Gastrocnemius medialis (tissue), 4 donors: ENCODE results near the gene SV2C. TPM values are rescaled to one million over a fixed set of nuclear protein-coding genes. Genes with fewer than 3 reads are reported as not detected.

ENCODE experiments used
- ATAC-seq, 2 donors: fragments of 150-250 bp; one replicate each; pipeline ENCODE4 v1.9.1; 2016
- DNase-seq, 2 donors: peaks; one replicate each; pipeline ENCODE4 v3.0.0-alpha.2; 2019
- H3K27ac ChIP-seq, 4 donors: fragments of 200-600 bp; sonication (generic); 1 replicate in 1 of 4; 2 replicates in 3 of 4; pipeline ENCODE4 v1.5.1; 2016 to 2018; ENCODE audit warnings: mild to moderate bottlenecking in 2 of 4, moderate library complexity in 1 of 4
- H3K27me3 ChIP-seq, 3 donors: fragments of 200-600 bp; sonication (generic) in 2 of 3; 1 replicate in 1 of 3; 2 replicates in 2 of 3; pipeline versions ENCODE4 v1.5.1 to v1.6.0; 2016 to 2019; ENCODE audit warnings: mild to moderate bottlenecking in 1 of 3, moderate library complexity in 1 of 3
- H3K36me3 ChIP-seq, 2 donors: fragments of 200-600 bp; sonication (generic) in 1 of 2; one replicate each; pipeline ENCODE4 v1.5.1; 2017 to 2018
- H3K4me1 ChIP-seq, 2 donors: fragments of 200-600 bp; sonication (generic) in 1 of 2; one replicate each; pipeline ENCODE4 v1.5.1; 2016 to 2017; ENCODE audit warnings: mild to moderate bottlenecking in 2 of 2
- H3K4me3 ChIP-seq, 4 donors: fragments of 200-600 bp; sonication (generic) in 3 of 4; 1 replicate in 1 of 4; 2 replicates in 3 of 4; pipeline ENCODE4 v1.5.1; 2016 to 2019; ENCODE audit warnings: mild to moderate bottlenecking in 2 of 4
- H3K9me3 ChIP-seq, 3 donors: fragments of 200-600 bp; sonication (generic) in 2 of 3; 1 replicate in 1 of 3; 2 replicates in 2 of 3; pipeline ENCODE4 v1.5.1; 2016 to 2019
- CTCF ChIP-seq, 5 experiments: fragments of 450-650 bp in 3 of 5; fragments of 200-600 bp in 2 of 5; sonication (generic) in 2 of 5; IDR thresholded peaks in 4 of 5; conservative IDR thresholded peaks in 1 of 5; 1 replicate in 4 of 5; 2 replicates in 1 of 5; pipeline ENCODE4 v1.5.1; 2016 to 2019; ENCODE audit warnings: antibody characterized with exemption in 5 of 5, mild to moderate bottlenecking in 3 of 5, moderate library complexity in 3 of 5
- POLR2A ChIP-seq, 2 donors: fragments of 450-650 bp; IDR thresholded peaks; one replicate each; pipeline ENCODE4 v1.6.1; 2017; ENCODE audit warnings: antibody characterized with exemption in 2 of 2, mild to moderate bottlenecking in 2 of 2, moderate library complexity in 2 of 2
- in situ Hi-C, 4 donors: fragments of 200-750 bp; cut with MboI; loops; one replicate each; pipeline versions ENCODE4 v1.15.0 to v1.8.0; 2017; ENCODE audit warnings: low sequenced_read_pairs in 4 of 4
- intact Hi-C: fragments of 100-400 bp; cut with DNase I; formaldehyde crosslinking; loops from one replicate; pipeline ENCODE4 v1.15.1; 2023; ENCODE audit warnings: low total_unique reads
- total RNA-seq, 4 donors: library from RNA; depleted of rRNA; stranded (reverse); fragments of >200 nt; gene quantifications; one replicate each; pipeline versions ENCODE4 v1.1.0 to v1.2.3, GENCODE V29; 2016

The SV2C gene
- total RNA-seq, 4 donors from 2014 or later = not detected

DNA sequence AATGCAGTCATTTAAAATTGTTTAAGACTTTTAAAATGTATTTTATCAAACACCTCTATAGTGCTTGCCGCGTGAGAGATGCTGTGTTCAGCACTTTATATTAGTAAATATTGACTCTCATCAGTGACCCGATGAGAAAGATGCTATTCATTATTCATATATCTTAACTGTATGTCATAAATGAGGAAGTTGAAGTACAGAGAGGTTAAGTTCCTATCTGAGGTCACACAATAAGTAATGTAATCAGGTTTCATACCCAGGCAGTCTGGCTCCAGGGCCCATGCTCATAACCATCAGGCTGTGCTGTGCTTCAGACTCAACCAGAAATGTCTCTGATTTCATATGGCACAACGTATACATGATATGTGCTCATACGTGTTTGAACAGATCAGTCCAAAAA is 119.0 kb downstream of the SV2C start:
- H3K9me3 ChIP-seq = no peaks in the 10 kb centered on the region
- DNase-seq (no peak), ATAC-seq (no peak)
- H3K27me3 ChIP-seq = no peaks in the 10 kb centered on the region
- TF ChIP-seq CTCF (IDR thresholded peaks at IDR 0.05 in 4 of 5, conservative IDR thresholded peaks at IDR 0.05 in 1 of 5) = no peak
- no peak for TF ChIP-seq POLR2A (IDR thresholded peaks at IDR 0.05)
- H3K4me1 ChIP-seq = no peaks in the 10 kb centered on the region
- no peak overlapping the region for H3K4me3 ChIP-seq
- H3K27ac ChIP-seq = no peak overlapping the region
- in situ Hi-C loops (no loop called here), intact Hi-C loops (no loop called here)
- H3K36me3 ChIP-seq = no peaks in the 10 kb centered on the region

- Histone ChIP-seq H3K27ac (no peak overlapping the region), H3K4me3 (no peak overlapping the region), H3K4me1 (no peaks in the 10 kb centered on the region), H3K27me3 (no peaks in the 10 kb centered on the region), H3K9me3 (no peaks in the 10 kb centered on the region), H3K36me3 (no peaks in the 10 kb centered on the region)
- no peak for DNase-seq
- no peak for ATAC-seq
- TF ChIP-seq POLR2A (IDR thresholded peaks at IDR 0.05) (no peak), CTCF (IDR thresholded peaks at IDR 0.05 in 4 of 5, conservative IDR thresholded peaks at IDR 0.05 in 1 of 5) (no peak)
- intact Hi-C loops = no loop called here
- in situ Hi-C loops = no loop called here
Measured at GRCh38 chr5:76204191-76204590, 121.0 kb downstream of the SV2C start.

GRCh38 chr5:76204713-76205112 is 121.5 kb downstream of the SV2C start:
- TF ChIP-seq POLR2A (IDR thresholded peaks at IDR 0.05) (no peak), CTCF (IDR thresholded peaks at IDR 0.05 in 4 of 5, conservative IDR thresholded peaks at IDR 0.05 in 1 of 5) (no peak)
- Histone ChIP-seq H3K4me3 (no peak overlapping the region), H3K4me1 (no peaks in the 10 kb centered on the region), H3K9me3 (no peaks in the 10 kb centered on the region), H3K27ac (no peak overlapping the region), H3K36me3 (no peaks in the 10 kb centered on the region), H3K27me3 (no peaks in the 10 kb centered on the region)
- intact Hi-C loops (no loop called here), in situ Hi-C loops (no loop called here)
- DNase-seq = no peak
- no peak for ATAC-seq

- in situ Hi-C loops (no loop called here), intact Hi-C loops (no loop called here)
- no peaks in the 10 kb centered on the region for H3K27me3 ChIP-seq
- no peak for DNase-seq
- H3K36me3 ChIP-seq = no peaks in the 10 kb centered on the region
- TF ChIP-seq CTCF (IDR thresholded peaks at IDR 0.05 in 4 of 5, conservative IDR thresholded peaks at IDR 0.05 in 1 of 5) = no peak
- TF ChIP-seq POLR2A (IDR thresholded peaks at IDR 0.05) = no peak
- no peak for ATAC-seq
- no peaks in the 10 kb centered on the region for H3K4me1 ChIP-seq
- no peak overlapping the region for H3K4me3 ChIP-seq
- H3K27ac ChIP-seq = no peak overlapping the region
- no peaks in the 10 kb centered on the region for H3K9me3 ChIP-seq
Measured at GRCh38 chr5:76207120-76207519, 123.9 kb downstream of the SV2C start.

DNA sequence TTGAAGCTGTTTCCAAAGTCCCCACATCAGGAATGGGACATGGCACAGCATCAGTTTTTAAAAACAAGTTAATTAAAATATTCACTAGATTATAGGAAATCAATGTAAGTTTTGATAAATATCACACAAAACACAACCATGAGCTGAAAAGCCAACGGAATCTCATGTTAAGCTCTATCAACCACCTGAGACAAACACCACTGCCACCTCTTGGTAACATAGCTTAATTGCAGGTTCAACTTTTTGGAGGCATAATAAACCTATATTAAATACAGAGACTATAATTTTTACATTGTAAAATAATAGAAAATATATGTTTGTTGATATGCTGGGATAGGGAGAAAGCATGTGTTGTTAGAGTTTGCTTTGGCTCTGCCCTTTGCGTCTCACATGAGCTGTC is 126.1 kb downstream of the SV2C start:
- no peaks in the 10 kb centered on the region for H3K27me3 ChIP-seq
- no peaks in the 10 kb centered on the region for H3K36me3 ChIP-seq
- in situ Hi-C loops (no loop called here), intact Hi-C loops (no loop called here)
- H3K27ac ChIP-seq = no peak overlapping the region
- H3K4me3 ChIP-seq = no peak overlapping the region
- H3K4me1 ChIP-seq = no peaks in the 10 kb centered on the region
- H3K9me3 ChIP-seq = no peaks in the 10 kb centered on the region
- DNase-seq (no peak), ATAC-seq (no peak)
- TF ChIP-seq CTCF (IDR thresholded peaks at IDR 0.05 in 4 of 5, conservative IDR thresholded peaks at IDR 0.05 in 1 of 5) = no peak
- TF ChIP-seq POLR2A (IDR thresholded peaks at IDR 0.05) = no peak
